SHP77 (cell line): ENCODE measurements around the gene SMPD1.
"Not testable (repeated sequence)": the region's sequence is repeated elsewhere in the genome, so short reads cannot be mapped to it uniquely, and the experiment has no call there.

Experiments
- DNase-seq, 2 experiments: peaks; one replicate each; lab custom pipeline; 2025; lab: John Stamatoyannopoulos, UW

SMPD1 gene

DNA sequence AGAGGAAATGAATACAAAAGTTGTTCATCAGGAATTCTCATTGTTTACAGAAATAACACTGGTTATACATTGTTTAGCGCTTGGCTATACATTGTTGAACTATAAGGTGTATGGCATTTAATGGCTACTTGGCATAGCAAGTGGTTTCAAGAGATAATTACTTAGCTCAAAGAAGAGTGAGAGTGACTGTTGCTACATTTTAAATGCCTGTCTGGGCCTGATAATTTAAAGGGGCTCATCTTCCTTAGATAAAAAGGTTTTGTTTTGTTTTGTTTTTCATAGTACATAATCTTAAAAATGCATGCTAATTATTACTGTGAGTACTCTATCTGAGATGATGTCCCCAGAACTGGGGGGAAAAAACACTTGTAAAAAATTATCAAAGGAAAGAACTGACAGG is 1.5 kb upstream of the SMPD1 start:
- no peak for DNase-seq

DNA sequence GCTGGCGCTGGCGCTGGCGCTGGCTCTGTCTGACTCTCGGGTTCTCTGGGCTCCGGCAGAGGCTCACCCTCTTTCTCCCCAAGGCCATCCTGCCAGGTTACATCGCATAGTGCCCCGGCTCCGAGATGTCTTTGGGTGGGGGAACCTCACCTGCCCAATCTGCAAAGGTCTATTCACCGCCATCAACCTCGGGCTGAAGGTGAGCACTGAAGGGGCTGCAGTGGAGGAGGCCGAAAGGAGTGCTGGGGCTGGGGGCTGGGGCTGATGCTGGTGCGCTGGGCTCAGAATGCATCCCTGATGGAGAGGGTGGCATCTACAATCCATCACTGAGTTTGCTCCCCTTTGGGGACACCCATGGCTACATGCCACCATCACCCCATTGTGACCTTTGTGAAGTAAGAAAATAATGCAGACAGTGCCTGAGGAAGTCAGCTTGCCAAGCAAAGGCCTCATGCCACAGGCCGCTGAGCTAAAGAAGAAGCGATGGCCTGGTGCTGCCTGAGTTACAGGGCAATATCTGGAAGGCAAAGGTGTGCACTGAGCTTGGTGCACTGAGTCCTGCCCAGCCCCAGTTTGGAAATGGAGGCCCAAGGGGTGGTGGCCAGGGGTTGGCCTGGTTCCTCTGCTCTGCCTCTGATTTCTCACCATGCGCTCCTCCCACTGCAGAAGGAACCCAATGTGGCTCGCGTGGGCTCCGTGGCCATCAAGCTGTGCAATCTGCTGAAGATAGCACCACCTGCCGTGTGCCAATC is 620 bp downstream of the SMPD1 start:
- DNase-seq = no peak

DNA sequence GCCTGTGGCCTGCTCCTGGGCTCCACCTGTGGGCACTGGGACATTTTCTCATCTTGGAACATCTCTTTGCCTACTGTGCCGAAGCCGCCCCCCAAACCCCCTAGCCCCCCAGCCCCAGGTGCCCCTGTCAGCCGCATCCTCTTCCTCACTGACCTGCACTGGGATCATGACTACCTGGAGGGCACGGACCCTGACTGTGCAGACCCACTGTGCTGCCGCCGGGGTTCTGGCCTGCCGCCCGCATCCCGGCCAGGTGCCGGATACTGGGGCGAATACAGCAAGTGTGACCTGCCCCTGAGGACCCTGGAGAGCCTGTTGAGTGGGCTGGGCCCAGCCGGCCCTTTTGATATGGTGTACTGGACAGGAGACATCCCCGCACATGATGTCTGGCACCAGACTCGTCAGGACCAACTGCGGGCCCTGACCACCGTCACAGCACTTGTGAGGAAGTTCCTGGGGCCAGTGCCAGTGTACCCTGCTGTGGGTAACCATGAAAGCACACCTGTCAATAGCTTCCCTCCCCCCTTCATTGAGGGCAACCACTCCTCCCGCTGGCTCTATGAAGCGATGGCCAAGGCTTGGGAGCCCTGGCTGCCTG is 1.4 kb downstream of the SMPD1 start:
- no peak for DNase-seq

DNA sequence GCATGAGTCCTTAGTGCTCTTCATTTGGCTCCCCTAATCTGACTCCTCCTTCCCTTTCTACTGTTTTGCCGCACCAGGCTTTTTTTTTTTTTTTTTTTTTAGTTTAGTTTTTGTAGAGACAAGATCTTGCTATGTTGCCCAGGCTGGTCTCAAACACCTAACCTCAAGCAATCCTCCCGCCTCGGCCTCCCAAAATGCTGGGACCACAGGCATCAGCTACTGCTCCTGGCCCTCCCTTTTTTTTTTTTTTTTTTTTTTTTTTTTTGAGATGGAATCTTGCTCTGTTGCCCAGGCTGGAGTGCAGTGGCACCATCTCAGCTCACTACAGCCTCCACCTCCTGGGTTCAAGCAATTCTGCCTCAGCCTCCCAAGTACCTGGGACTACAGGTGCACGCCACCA is 2.0 kb downstream of the SMPD1 start:
- DNase-seq = not testable (repeated sequence)

DNA sequence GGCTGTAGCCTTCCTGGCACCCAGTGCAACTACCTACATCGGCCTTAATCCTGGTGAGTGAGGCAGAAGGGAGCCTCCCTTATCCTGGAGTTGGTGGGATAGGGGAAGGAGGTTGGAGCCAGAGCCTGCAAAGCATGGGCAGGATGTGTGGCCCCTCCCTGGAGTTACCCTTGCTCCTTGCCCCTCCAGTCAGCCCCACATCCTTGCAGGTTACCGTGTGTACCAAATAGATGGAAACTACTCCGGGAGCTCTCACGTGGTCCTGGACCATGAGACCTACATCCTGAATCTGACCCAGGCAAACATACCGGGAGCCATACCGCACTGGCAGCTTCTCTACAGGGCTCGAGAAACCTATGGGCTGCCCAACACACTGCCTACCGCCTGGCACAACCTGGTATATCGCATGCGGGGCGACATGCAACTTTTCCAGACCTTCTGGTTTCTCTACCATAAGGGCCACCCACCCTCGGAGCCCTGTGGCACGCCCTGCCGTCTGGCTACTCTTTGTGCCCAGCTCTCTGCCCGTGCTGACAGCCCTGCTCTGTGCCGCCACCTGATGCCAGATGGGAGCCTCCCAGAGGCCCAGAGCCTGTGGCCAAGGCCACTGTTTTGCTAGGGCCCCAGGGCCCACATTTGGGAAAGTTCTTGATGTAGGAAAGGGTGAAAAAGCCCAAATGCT is 3.9 kb downstream of the SMPD1 start:
- no peak for DNase-seq

DNA sequence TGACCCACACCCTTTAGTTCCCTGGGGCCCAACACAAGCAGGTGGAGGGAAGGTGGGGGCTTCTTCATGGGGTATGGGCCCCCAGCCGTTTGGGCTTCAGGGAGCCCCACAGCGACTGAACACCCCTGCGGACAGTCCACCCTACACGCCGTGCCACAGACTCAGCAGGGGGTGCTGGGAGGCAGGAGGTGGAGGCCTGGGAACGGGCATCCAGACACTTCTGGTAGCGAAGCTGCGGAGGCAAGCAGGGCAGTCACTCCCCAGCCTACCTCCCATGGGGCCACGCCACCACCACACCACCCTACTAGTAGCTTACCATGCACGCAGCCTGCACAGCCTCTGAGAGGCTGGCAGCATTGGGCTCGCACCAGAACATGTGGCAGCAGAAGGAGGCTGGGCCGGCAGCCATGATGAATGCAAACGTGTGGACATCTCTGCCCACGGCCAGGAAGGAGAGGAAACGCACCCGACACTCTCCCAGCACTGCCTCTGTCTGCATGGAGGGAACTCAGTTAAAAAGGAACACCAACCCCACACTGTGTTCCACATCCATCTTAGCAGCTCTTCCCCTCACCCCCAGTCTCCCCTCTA is 5.3 kb downstream of the SMPD1 start:
- no peak for DNase-seq

DNA sequence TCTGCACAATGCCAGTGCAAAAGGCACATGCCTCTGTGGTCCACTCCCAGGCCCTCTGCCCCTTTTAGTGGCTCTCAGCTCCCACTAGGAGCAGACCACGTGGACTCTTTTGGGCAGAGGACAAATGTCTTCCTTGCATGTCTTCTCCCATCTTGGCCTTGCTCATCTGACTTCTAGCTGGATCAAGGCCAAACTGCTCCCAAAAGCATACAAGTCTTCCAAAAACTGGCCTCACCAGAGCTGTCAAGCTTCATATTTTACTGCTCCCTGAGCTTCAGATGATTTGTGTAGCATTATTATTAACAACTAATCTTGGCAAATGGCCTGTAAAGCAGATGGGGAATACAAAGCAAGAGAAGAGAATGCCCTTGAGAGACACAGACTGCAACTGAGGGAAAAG is 6.9 kb downstream of the SMPD1 start:
- no peak for DNase-seq

DNA sequence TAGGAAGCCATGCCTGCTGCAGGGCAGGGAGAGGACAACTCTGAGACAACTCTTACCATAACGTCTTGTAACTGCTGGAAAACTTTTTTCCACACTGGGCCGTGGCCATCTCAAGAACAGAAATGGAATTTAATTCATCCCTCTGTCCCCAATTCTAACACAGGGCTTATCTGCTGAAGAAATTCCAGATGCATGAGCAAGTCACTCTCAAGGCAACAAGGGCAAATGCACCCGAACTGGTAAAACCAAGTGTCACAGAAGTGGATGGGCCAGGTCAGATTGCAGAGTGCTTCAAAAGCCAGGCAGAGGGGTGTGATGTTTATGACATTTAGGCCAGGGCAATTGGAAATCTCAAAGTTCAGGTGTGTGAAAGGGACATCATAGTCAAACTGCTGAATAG is 7.4 kb downstream of the SMPD1 start:
- no peak for DNase-seq

DNA sequence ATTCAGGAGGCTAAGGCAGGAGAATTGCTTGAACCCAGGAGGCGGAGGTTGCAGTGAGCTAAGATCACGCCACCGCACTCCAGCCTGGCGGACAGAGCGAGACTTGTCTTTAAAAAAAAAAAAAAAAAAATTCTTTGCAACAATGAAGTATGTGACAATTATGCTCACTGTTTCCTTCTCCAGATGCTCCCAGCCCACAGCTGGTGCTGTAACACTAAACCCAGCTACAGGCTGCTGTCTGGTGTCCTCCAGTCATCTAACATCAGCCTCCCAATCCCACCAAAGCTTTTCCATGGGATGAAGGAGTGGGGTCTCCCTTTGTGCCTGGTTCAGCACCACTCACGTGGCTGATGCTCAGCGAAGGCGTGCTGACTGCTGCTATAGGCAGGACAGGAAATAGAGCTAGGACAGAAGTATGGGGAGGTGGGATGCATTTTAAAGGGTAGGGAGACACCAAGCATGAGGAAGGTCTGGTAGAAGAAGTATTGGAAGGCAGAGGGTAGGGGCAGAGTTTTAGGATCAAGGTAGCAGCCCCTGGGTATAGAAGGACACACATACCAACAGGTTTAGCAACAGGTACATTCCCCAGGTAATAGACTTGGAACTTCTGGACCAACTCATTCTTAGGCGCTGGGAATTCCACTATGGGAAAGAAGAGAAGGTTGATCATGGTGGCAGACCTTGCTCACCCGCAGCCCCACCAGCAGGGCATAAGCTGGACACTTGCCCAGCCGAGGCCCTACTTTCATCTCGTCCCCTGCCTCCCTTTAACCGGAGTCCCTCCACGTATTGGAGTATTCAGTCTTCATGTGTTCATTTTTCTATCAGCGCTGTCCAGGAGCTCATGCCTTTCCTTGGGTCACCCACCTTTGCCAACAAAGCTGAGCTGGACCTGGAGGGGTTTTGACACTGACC is 10.4 kb downstream of the SMPD1 start:
- no peak for DNase-seq

DNA sequence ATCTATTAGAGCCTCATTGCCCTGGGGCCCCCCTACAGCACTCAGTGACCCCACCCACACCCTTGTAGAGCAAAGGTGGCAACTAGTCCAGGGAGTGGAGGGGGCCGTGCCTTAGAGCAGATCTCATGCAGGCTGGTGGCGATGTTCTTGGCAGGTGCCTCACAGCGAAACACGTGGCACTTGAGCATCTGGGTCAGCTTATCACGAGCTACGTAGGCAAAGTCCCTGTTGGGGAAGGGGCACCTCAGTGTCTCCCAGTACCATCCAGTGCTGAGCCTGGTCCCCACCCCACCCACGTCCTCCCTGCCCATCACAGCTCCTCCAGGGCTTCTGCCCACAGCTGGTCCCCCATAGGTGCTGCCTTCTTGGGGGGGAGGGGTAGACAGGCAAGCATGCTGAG is 11.2 kb downstream of the SMPD1 start:
- no peak for DNase-seq

DNA sequence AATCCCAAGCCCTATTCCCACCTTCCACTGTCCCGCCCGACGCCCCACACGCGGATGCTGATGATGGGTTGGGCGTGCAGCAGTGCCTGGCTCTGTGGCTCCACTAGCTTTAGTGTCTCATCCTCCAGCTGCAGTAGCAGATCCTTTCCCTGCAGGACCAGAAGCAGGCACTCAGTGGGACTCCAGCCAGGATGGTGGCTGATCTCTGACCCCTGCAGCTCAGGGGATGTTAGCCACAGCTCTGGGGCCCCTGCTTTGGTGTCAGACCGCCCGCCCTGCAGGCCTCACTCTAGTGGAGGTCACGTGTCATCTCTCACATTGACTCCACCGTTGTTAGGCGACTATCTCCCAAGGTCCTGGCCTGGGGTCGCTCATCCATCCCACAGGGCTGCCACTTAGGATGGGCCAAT is 11.8 kb downstream of the SMPD1 start:
- DNase-seq = no peak

DNA sequence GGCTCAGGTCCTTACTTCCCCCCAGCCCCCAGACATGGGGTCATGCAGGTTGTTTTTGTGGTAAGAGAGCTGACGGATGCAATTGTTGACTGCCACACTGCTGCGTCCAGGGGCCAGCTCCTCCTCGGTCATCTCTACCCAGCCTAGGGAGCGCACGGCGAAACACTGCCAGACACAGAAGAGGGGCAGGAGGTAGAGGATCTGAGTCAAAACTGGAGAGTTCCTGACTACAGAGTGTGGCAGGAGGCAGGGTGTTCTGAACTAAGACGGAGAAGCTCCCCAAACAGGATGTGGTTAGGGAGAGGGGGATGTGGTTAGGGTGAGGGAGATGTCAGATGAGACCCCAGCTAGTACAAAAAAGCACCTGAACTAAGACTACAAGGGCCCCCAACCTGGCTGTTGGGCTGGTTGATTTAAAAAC is 12.3 kb downstream of the SMPD1 start:
- no peak for DNase-seq

DNA sequence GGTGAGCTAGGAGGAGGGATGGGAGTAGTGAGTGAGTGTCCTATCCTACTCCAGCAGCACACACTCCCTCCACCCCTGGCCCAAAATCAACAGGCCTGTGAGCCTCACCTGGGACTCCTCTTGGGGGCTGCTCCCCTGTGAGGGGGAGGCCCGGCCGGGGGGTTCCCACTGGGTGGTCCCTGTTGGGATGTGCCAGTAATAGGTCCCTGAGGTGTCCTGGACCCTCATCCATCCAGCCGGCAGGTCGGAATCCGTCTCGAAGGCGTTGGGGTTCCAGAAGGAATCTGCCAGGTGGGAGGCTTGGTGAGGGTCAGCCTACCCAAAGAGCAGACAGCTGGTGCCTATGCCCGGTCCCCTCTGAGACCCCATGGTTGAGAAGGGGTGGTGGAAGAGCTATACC is 13.3 kb downstream of the SMPD1 start:
- DNase-seq = no peak

DNA sequence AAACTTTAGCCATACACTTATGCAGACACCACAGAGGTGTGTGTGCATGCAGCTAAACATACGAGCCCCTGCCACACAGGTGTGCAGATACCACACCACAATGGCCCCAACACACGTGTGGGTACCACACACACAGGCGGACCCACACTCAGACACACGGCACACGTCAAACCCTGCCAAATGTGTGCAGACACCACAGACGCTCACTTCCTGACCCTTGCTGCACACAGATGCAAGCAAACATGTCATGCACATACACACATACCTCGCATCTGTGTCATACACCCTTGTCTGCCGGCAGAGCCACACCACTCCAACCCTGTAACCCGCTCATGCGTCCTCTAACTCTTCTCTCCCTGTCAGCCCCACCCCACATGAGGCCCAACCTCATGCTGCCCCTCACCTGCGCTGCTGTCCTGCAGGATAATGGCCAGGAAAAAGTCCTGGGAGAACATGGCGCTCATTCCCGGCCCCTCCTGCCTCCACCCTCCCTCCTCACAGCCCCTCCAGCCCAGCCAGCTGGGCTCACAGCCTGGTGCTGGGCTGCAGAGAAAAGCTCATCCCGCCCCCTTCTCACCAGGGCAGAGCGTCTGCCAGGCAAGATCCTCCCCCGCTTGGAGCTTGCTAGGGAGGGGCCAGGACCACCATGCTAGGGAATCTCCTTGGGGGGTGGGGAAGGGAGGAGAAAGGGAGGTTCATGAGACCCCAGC is 14.2 kb downstream of the SMPD1 start:
- DNase-seq = no peak

DNA sequence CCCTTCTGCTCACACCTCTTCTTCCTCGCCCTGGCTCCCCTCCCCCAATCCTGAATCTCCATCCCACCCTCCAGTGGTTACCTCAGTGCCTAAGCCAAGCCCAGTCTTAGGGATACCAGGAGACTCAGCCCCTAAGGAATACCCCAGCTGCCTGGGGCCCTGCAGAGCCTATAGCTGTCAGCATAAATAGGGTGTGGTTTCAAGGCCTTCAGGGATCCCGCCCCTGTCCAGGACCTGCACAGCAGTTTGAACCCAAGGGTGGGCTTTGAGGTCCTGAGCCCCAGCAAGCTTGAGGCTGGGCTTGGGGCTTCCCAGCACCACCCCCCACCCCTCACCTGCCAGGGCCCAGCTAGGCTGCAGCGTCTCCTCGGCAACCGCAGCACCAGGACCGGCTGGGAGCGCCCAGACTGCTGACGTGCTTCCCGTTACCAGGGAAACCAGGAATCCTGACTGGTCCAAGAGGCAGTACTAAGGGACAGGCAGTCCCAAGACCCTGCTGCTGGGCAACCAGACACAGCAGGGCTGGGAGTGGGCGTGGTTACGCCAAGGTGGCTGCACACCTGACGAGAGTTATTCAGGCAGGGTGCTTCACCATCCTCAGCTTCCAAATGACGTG is 14.9 kb downstream of the SMPD1 start:
- DNase-seq = no peak

DNA sequence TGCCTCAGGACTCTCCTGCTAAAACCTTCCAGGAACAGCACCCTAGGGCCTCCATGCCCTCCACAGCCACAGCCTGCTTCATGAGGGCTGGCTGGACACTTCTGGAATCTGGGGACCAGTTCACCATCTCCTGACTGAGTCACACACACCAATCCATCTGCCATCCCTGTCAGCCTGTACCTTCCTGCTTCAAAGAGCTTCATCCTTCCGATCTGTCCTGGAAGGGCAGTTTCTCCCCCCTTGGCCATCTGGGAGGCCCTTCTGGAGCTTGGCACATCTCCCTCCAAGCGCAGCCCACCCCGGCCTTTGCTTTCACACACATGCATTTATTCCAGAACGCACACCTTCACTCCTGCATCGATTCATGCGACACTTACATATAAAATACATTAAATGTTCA is 15.6 kb downstream of the SMPD1 start:
- DNase-seq = no peak

DNA sequence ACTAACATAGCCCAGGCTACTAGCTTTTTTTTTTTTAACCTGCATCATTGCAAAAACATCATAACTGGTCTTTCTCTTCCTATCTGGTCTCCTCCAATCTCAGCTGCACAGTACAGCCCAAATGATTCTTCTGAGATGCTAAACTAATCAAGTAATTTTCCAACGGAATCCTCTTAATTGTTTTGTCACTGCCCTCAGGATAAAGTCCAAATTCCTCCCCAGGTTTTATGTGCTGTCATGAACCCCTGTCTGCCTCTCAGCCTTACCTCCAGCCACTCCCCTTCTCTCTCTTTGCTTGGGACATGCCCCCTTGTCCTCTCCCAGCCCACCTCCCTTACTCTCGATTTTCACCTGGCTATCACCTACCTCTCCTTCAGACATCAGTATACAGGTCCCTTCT is 16.1 kb downstream of the SMPD1 start:
- DNase-seq = no peak

DNA sequence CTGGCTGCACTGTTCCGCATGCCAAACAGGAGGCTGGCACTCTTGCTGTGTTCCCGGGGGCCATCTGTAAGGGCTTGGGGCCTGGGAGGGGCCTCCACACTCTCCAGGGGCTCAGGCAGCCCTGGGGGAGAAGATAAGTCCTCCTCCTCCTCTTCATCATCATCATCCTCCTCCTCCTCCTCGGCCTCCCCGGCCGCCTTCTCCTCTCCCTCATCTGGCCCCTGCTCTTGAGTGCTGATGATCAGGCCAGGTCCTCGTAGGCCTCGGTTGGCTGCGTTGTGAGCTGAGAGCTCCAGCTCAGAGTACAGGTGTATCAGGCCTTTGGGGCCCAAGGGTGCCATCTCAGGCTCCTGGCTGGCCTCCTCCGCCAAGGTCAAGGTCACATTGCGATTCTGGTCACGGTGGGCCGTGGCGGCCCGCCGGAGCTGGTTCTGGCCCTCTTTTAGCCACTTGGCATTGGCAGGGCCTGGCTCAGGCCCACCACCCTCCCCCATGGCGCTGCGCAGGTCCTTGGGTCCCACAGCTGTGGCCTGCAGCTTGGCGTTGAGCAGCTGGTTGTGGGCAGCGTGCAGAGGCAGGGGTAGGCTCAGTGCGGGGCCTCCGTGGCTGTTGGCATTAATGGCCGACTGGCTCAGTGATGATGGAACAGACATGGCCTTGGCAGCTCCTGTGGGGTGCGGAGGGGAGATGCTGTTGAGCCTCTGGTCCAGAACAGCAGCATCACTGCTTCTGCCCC is 20.6 kb downstream of the SMPD1 start:
- DNase-seq = no peak

DNA sequence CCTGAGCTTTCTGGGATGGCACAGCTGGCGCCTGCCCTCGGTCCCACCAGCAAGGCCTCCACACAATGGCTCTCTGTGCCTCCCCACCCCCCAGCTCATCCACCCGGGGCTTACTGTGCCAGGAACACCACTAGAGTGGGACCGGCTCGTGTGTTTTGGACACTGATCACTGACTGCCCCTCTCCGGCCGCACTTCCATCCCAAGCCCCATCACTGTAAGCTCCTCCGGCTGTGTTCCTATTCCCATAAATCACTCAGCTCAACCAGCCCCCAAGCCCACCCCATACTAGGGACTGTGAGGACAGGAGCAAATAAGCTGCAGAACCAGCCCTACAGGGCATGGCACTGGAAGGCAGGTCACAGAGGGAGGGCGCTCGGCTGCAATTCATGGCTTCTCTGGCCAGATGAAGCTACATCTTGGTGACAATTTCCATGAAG is 21.3 kb downstream of the SMPD1 start:
- no peak for DNase-seq

DNA sequence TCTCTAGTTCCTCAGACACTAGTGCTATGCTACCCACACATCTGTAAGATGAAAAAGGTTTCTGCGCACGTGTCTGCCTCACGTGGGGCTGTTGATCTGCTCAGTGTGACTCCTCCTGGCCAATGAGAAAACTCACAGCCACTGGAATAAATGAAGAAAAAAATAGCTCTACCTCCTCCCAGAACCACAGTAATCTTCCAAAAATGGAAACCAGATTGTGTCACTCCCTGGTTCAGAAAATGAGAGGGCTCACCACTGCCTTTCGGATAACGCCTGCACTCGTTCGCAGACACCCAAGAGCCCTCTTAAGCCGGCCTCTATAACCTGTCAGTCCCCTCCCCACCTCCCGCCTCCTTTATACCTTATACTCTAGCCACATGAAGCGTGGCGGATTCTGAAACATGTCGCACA is 23.5 kb downstream of the SMPD1 start:
- no peak for DNase-seq
